ENCODE measurements around the gene LHX2. TPM values are rescaled to one million over a fixed set of nuclear protein-coding genes. Genes with fewer than 3 reads are reported as not detected.
"Not testable (repeated sequence)": the region's sequence is repeated elsewhere in the genome, so short reads cannot be mapped to it uniquely, and the experiment has no call there.

LHX2 gene
- total and polyA plus RNA-seq, 7 experiments from 2014 or later: not detected

DNA sequence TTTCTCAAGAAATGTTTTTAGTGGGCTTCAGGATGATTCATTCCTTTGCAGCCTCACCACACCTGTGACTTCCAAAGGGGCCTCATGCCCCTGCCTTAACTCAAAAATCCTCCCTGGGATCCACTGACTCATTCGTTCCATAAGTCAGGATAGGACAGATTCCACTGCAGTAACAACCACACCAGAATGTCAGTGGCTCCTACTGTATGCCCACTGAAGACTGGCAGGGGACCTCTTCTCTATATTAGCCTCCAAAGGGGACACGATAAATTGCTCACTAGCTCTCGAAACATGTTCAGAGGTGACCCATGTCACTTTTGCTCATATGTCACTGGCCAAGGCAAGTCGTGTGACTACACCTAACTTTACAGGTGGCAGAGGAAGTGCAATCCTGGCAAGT, 25.7 kb upstream of the LHX2 start:
- intact Hi-C loops (cut with micrococcal nuclease): no loop called here
- Mint-ChIP-seq H3K27ac (no peak overlapping the region), H3K9me3 (peaks cover 0 to 2% (median 0%) of the 10 kb centered on the region in 11 donors), H3K4me3 (no peak overlapping the region), H3K27me3 (peaks cover 23 to 51% (median 46%) of the 10 kb centered on the region in 5 donors), H3K36me3 (peaks cover 0 to 4% (median 0%) of the 10 kb centered on the region in 5 donors), H3K4me1 (no peaks in the 10 kb centered on the region)
- Histone ChIP-seq H3K4me3 (ENCODE audit: low read length) (no peak overlapping the region), H3K27ac (ENCODE audit: low read depth, low read length) (no peak overlapping the region), H3K4me1 (ENCODE audit: control insufficient read depth in 2 of 2, insufficient read depth in 2 of 2, low read length in 2 of 2) (no peaks in the 10 kb centered on the region), H3K27me3 (ENCODE audit: control insufficient read depth in 2 of 2, insufficient read depth in 2 of 2, low read length in 2 of 2) (no peaks in the 10 kb centered on the region), H3K36me3 (ENCODE audit: control insufficient read depth in 2 of 3, insufficient read depth in 3 of 3, low read length in 3 of 3) (no peaks in the 10 kb centered on the region), H3K9me3 (ENCODE audit: control insufficient read depth in 2 of 3, low read length in 3 of 3) (no peaks in the 10 kb centered on the region)
- POLR2A ChIA-PET: interaction anchor here (0.6 kb wide), 1 partner anchor 54 kb away, joined by 4 read pairs; no protein-coding TSS in a partner anchor
- ATAC-seq (no peak), DNase-seq (no peak)
- CTCF ChIA-PET: no interaction called here

DNA sequence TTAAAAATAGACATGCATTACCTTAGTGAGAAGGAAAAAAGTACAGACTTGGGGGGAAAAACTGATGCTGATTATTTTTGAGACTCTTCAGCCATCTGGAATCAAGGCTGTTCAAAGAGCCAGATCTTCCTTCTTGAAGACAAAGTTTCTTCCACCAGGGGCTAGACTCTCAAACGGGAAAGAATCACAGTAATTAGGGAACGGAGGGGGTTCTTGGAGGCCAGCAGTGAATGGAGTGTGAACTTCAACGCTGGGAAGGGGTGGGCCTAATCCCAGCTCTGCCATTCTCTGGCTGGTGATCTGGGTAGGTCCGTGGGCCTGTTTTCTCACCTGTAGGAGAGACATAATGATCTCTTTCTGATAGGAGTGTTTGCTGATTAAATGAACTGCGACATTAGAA, 21.1 kb upstream of the LHX2 start:
- H3K4me1 ChIP-seq (ENCODE audit: control insufficient read depth in 2 of 2, insufficient read depth in 2 of 2, low read length in 2 of 2): no peaks in the 10 kb centered on the region
- no peak overlapping the region for H3K27ac Mint-ChIP-seq
- ATAC-seq: no peak
- no peak for DNase-seq
- H3K27ac ChIP-seq (ENCODE audit: low read depth, low read length): no peak overlapping the region
- peaks cover 38 to 62% (median 49%) of the 10 kb centered on the region in 5 donors for H3K27me3 Mint-ChIP-seq
- no peaks in the 10 kb centered on the region for H3K9me3 ChIP-seq (ENCODE audit: control insufficient read depth in 2 of 3, low read length in 3 of 3)
- H3K4me1 Mint-ChIP-seq: no peaks in the 10 kb centered on the region
- no peaks in the 10 kb centered on the region for H3K27me3 ChIP-seq (ENCODE audit: control insufficient read depth in 2 of 2, insufficient read depth in 2 of 2, low read length in 2 of 2)
- intact Hi-C loops (cut with micrococcal nuclease): no loop called here
- H3K9me3 Mint-ChIP-seq: peaks cover 0 to 2% (median 0%) of the 10 kb centered on the region in 11 donors
- peaks cover 0 to 4% (median 0%) of the 10 kb centered on the region in 5 donors for H3K36me3 Mint-ChIP-seq
- no peak overlapping the region for H3K4me3 ChIP-seq (ENCODE audit: low read length)
- no peaks in the 10 kb centered on the region for H3K36me3 ChIP-seq (ENCODE audit: control insufficient read depth in 2 of 3, insufficient read depth in 3 of 3, low read length in 3 of 3)
- ChIA-PET POLR2A (no interaction called here), CTCF (no interaction called here)
- no peak overlapping the region for H3K4me3 Mint-ChIP-seq

GRCh38 chr9:123992679-123993078, 18.9 kb upstream of the LHX2 start:
- H3K27me3 ChIP-seq (ENCODE audit: control insufficient read depth in 2 of 2, insufficient read depth in 2 of 2, low read length in 2 of 2); H3K27ac Mint-ChIP-seq; H3K4me3 Mint-ChIP-seq; H3K9me3 ChIP-seq (ENCODE audit: control insufficient read depth in 2 of 3, low read length in 3 of 3); H3K4me3 ChIP-seq (ENCODE audit: low read length); POLR2A ChIA-PET; H3K27ac ChIP-seq (ENCODE audit: low read depth, low read length); CTCF ChIA-PET; intact Hi-C loops (cut with micrococcal nuclease); H3K36me3 ChIP-seq (ENCODE audit: control insufficient read depth in 2 of 3, insufficient read depth in 3 of 3, low read length in 3 of 3); DNase-seq; H3K36me3 Mint-ChIP-seq; H3K9me3 Mint-ChIP-seq; ATAC-seq: not testable (repeated sequence)
- peaks cover 8 to 16% (median 10%) of the 10 kb centered on the region in 7 donors for H3K4me1 Mint-ChIP-seq
- peaks cover 49 to 64% (median 57%) of the 10 kb centered on the region in 5 donors for H3K27me3 Mint-ChIP-seq
- peaks cover 0 to 12% of the 10 kb centered on the region in 2 donors for H3K4me1 ChIP-seq (ENCODE audit: control insufficient read depth in 2 of 2, insufficient read depth in 2 of 2, low read length in 2 of 2)

DNA sequence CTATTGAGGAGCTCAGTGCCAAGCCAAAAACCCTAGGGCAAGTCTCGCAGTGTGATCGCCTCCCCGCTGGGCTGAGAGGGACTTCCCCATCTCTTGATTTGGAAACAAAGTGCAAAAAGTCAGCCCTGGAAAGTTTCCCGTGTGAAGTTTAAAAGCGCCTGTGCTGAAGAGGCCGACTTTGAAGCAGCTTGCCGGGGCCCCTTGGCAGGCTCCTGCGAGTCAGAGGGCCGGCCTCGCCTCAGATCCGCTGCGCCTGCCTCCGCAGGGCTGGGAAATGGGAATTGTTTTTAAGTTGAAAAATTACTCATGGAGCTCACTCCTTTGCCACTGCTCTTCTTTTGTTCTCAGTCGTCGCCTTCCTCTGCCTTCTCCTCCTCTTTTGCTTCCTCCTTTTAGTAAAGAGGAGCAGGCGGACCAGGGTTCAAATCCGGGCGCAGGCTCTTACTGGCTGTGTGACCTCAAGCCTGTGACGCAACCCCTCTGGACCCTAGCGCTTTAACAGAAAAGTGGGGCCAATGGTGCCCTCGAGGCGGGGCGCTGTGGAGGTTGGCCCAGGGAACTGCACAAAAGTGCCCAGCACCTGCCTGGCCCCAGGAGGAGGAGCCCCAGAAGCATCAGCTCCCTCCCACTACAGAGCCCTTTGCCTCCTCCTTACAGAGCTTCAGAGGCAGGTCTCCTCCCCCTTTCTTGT, 14.7 kb upstream of the LHX2 start:
- no peak for DNase-seq
- Mint-ChIP-seq H3K9me3 (peaks cover 0 to 4% (median 0%) of the 10 kb centered on the region in 11 donors), H3K36me3 (peaks cover 0 to 10% (median 0%) of the 10 kb centered on the region in 5 donors), H3K4me3 (peak overlapping the region in 7 of 10 donors; percentile 3 to 97 (median 63)), H3K4me1 (peaks cover 24 to 38% (median 31%) of the 10 kb centered on the region in 7 donors), H3K27ac (no peak overlapping the region), H3K27me3 (peaks cover 67 to 76% (median 75%) of the 10 kb centered on the region in 5 donors)
- peak; percentile 48 for ATAC-seq
- CTCF ChIA-PET: no interaction called here
- intact Hi-C loops (cut with micrococcal nuclease): loop anchor here in 1 of 2 donors (5.0 kb wide), 1 partner anchor 455 kb away; no protein-coding TSS in a partner anchor
- POLR2A ChIA-PET: no interaction called here
- peaks cover 0 to 27% of the 10 kb centered on the region in 2 donors for H3K4me1 ChIP-seq (ENCODE audit: control insufficient read depth in 2 of 2, insufficient read depth in 2 of 2, low read length in 2 of 2)
- peaks cover 11 to 21% of the 10 kb centered on the region in 2 donors for H3K27me3 ChIP-seq (ENCODE audit: control insufficient read depth in 2 of 2, insufficient read depth in 2 of 2, low read length in 2 of 2)
- H3K9me3 ChIP-seq (ENCODE audit: control insufficient read depth in 2 of 3, low read length in 3 of 3): no peaks in the 10 kb centered on the region
- H3K4me3 ChIP-seq (ENCODE audit: low read length): no peak overlapping the region
- no peak overlapping the region for H3K27ac ChIP-seq (ENCODE audit: low read depth, low read length)
- H3K36me3 ChIP-seq (ENCODE audit: control insufficient read depth in 2 of 3, insufficient read depth in 3 of 3, low read length in 3 of 3): no peaks in the 10 kb centered on the region

GRCh38 chr9:123997665-123998277, 13.8 kb upstream of the LHX2 start:
- DNase-seq (peak in 1 of 9 donors; percentile 53), ATAC-seq (peak; percentile 70)
- Histone ChIP-seq H3K4me3 (ENCODE audit: low read length) (no peak overlapping the region), H3K27me3 (ENCODE audit: control insufficient read depth in 2 of 2, insufficient read depth in 2 of 2, low read length in 2 of 2) (peaks cover 11 to 24% of the 10 kb centered on the region in 2 donors), H3K27ac (ENCODE audit: low read depth, low read length) (no peak overlapping the region), H3K36me3 (ENCODE audit: control insufficient read depth in 2 of 3, insufficient read depth in 3 of 3, low read length in 3 of 3) (no peaks in the 10 kb centered on the region), H3K4me1 (ENCODE audit: control insufficient read depth in 2 of 2, insufficient read depth in 2 of 2, low read length in 2 of 2) (peaks cover 0 to 27% of the 10 kb centered on the region in 2 donors), H3K9me3 (ENCODE audit: control insufficient read depth in 2 of 3, low read length in 3 of 3) (no peaks in the 10 kb centered on the region)
- Mint-ChIP-seq H3K27ac (peak overlapping the region in 1 of 9 donors; percentile 70), H3K9me3 (peaks cover 0 to 4% (median 0%) of the 10 kb centered on the region in 11 donors), H3K4me3 (peak overlapping the region in 9 of 10 donors; percentile 45 to 97 (median 77)), H3K4me1 (peaks cover 24 to 38% (median 31%) of the 10 kb centered on the region in 7 donors), H3K36me3 (peaks cover 0 to 10% (median 0%) of the 10 kb centered on the region in 5 donors), H3K27me3 (peaks cover 76 to 85% (median 84%) of the 10 kb centered on the region in 5 donors)
- intact Hi-C loops (cut with micrococcal nuclease): loop anchor here in 1 of 2 donors (5.0 kb wide), 1 partner anchor 455 kb away; no protein-coding TSS in a partner anchor
- ChIA-PET POLR2A (no interaction called here), CTCF (no interaction called here)

GRCh38 chr9:123998278-123998925, 13.2 kb upstream of the LHX2 start:
- H3K27me3 Mint-ChIP-seq: peaks cover 82 to 91% (median 90%) of the 10 kb centered on the region in 5 donors
- intact Hi-C loops (cut with micrococcal nuclease): loop anchor here in 1 of 2 donors (5.0 kb wide), 1 partner anchor 456 kb away; no protein-coding TSS in a partner anchor
- no peaks in the 10 kb centered on the region for H3K9me3 ChIP-seq (ENCODE audit: control insufficient read depth in 2 of 3, low read length in 3 of 3)
- H3K27ac Mint-ChIP-seq: no peak overlapping the region
- ATAC-seq: no peak
- peaks cover 11 to 28% of the 10 kb centered on the region in 2 donors for H3K27me3 ChIP-seq (ENCODE audit: control insufficient read depth in 2 of 2, insufficient read depth in 2 of 2, low read length in 2 of 2)
- H3K4me1 Mint-ChIP-seq: peaks cover 24 to 38% (median 31%) of the 10 kb centered on the region in 7 donors
- no peak overlapping the region for H3K4me3 ChIP-seq (ENCODE audit: low read length)
- H3K36me3 ChIP-seq (ENCODE audit: control insufficient read depth in 2 of 3, insufficient read depth in 3 of 3, low read length in 3 of 3): no peaks in the 10 kb centered on the region
- H3K36me3 Mint-ChIP-seq: peaks cover 0 to 10% (median 0%) of the 10 kb centered on the region in 5 donors
- H3K4me1 ChIP-seq (ENCODE audit: control insufficient read depth in 2 of 2, insufficient read depth in 2 of 2, low read length in 2 of 2): peaks cover 0 to 27% of the 10 kb centered on the region in 2 donors
- ChIA-PET CTCF (no interaction called here), POLR2A (no interaction called here)
- peaks cover 0 to 4% (median 0%) of the 10 kb centered on the region in 11 donors for H3K9me3 Mint-ChIP-seq
- no peak overlapping the region for H3K27ac ChIP-seq (ENCODE audit: low read depth, low read length)
- DNase-seq: no peak
- H3K4me3 Mint-ChIP-seq: peak overlapping the region; percentile 45 to 97 (median 80)
